IMR-90 (cell line): ENCODE measurements around the gene DAP3. TPM values are rescaled to one million over a fixed set of nuclear protein-coding genes. Genes with fewer than 3 reads are reported as not detected.

Source experiments
- ATAC-seq: fragments of 200-7000 bp; cut with Tn5 transposase; 2 replicates; pipeline ENCODE4 v1.9.1; 2020; ENCODE audit warnings: low read depth, mild to moderate bottlenecking, moderate library complexity
- BruUV-seq: library from RNA; stranded (reverse); fragments of 400-500 nt; replicated peaks from 2 replicates; lab custom pipeline; 2021; lab: Mats Ljungman, UMichigan
- CTCF ChIA-PET: fragments of 300-600 bp; formaldehyde crosslinking; extraction: SDS; loops from one replicate; lab custom pipeline; 2021; ENCODE audit warnings: antibody characterized with exemption; lab: Yijun Ruan, JAX
- POLR2A ChIA-PET: fragments of 300-600 bp; sonication (Branson Sonifier 250); formaldehyde crosslinking; loops from one replicate; lab custom pipeline; 2022; ENCODE audit warnings: antibody characterized with exemption; ENCODE audit not compliant: unreplicated experiment; lab: Charles Lee
- DNase-seq: peaks from one replicate; pipeline ENCODE4 v3.0.0; 2013
- H2AFZ ChIP-seq: replicated peaks from 2 replicates; pipeline ENCODE3; 2013; ENCODE audit warnings: low read length, mild to moderate bottlenecking; ENCODE audit not compliant: poor library complexity
- H2AK5ac ChIP-seq: 2 replicates; pipeline ENCODE4 v1.6.1; 2013; ENCODE audit warnings: low read depth, low read length, inconsistent platforms
- H2AK9ac ChIP-seq: replicated peaks from 2 replicates; pipeline ENCODE3; 2013; ENCODE audit warnings: mild to moderate bottlenecking, low read depth, low read length, moderate library complexity; ENCODE audit not compliant: poor library complexity
- H2BK120ac ChIP-seq: 2 replicates; pipeline ENCODE4 v1.6.1; 2013; ENCODE audit warnings: low read depth, low read length, inconsistent platforms
- H2BK15ac ChIP-seq: 3 replicates; pipeline ENCODE4 v1.6.1; 2013; ENCODE audit warnings: low read depth, low read length, inconsistent platforms
- H2BK20ac ChIP-seq: 2 replicates; pipeline ENCODE4 v1.6.1; 2013; ENCODE audit warnings: low read depth, mild to moderate bottlenecking, inconsistent platforms, low read length, moderate library complexity
- H2BK5ac ChIP-seq: 2 replicates; pipeline ENCODE4 v1.6.1; 2013; ENCODE audit warnings: mild to moderate bottlenecking, low read depth, low read length, inconsistent platforms; ENCODE audit not compliant: poor library complexity, severe bottlenecking
- H3K14ac ChIP-seq: replicated peaks from 2 replicates; pipeline ENCODE4 v1.6.1; 2013; ENCODE audit warnings: low read depth, low read length, inconsistent platforms
- H3K18ac ChIP-seq: 2 replicates; pipeline ENCODE4 v1.6.1; 2013; ENCODE audit warnings: low read depth, low read length, control low read depth
- H3K23ac ChIP-seq: 2 replicates; pipeline ENCODE4 v1.6.1; 2013; ENCODE audit warnings: low read depth, low read length, inconsistent platforms
- H3K27ac ChIP-seq: 2 replicates; pipeline ENCODE4 v1.5.1; 2013; ENCODE audit warnings: mild to moderate bottlenecking, control low read depth, low read length; ENCODE audit not compliant: insufficient read depth
- H3K27me3 ChIP-seq: 2 replicates; pipeline ENCODE4 v1.6.1; 2013; ENCODE audit warnings: low read length; ENCODE audit not compliant: control insufficient read depth, insufficient read depth
- H3K36me3 ChIP-seq: 2 replicates; pipeline ENCODE4 v1.6.1; 2013; ENCODE audit warnings: low read length, mixed read lengths; ENCODE audit not compliant: control insufficient read depth, insufficient read depth
- H3K4ac ChIP-seq: 2 replicates; pipeline ENCODE4 v1.6.1; 2013; ENCODE audit warnings: low read depth, low read length, inconsistent platforms
- H3K4me1 ChIP-seq: 2 replicates; pipeline ENCODE4 v1.6.1; 2013; ENCODE audit warnings: low read length, mixed read lengths; ENCODE audit not compliant: control insufficient read depth, insufficient read depth
- H3K4me2 ChIP-seq: 2 replicates; pipeline ENCODE4 v1.6.1; 2013; ENCODE audit warnings: low read depth, mild to moderate bottlenecking, control low read depth, low read length, moderate library complexity
- H3K4me3 ChIP-seq: 2 replicates; pipeline ENCODE4 v1.5.1; 2013; ENCODE audit warnings: low read depth, mild to moderate bottlenecking, control low read depth, low read length, moderate library complexity; ENCODE audit not compliant: insufficient read depth
- H3K56ac ChIP-seq: 2 replicates; pipeline ENCODE4 v1.6.1; 2013; ENCODE audit warnings: low read length, inconsistent platforms; ENCODE audit not compliant: insufficient read depth; ENCODE audit errors: extremely low read depth
- H3K79me1 ChIP-seq, 2 experiments: 2 replicates each; pipeline ENCODE4 v1.6.1; 2013; ENCODE audit warnings: low read length in 2 of 2, inconsistent platforms in 1 of 2, low read depth in 1 of 2
- H3K9ac ChIP-seq: 2 replicates; pipeline ENCODE4 v1.6.1; 2013; ENCODE audit warnings: low read depth, low read length, control low read depth
- H3K9me1 ChIP-seq: 2 replicates; pipeline ENCODE4 v1.6.1; 2013; ENCODE audit warnings: low read length, inconsistent platforms; ENCODE audit not compliant: insufficient read depth
- H3K9me3 ChIP-seq: 2 replicates; pipeline ENCODE4 v1.6.1; 2013; ENCODE audit warnings: low read length; ENCODE audit not compliant: control insufficient read depth, insufficient read depth
- H4K20me1 ChIP-seq: 2 replicates; pipeline ENCODE4 v1.6.1; 2013; ENCODE audit warnings: low read length, inconsistent platforms; ENCODE audit not compliant: insufficient read depth
- H4K5ac ChIP-seq: 2 replicates; pipeline ENCODE4 v1.6.1; 2013; ENCODE audit warnings: mild to moderate bottlenecking, low read depth, low read length, control low read depth
- H4K8ac ChIP-seq, 2 experiments: 2 replicates each; pipeline ENCODE4 v1.6.1; 2013; ENCODE audit warnings: low read depth in 2 of 2, low read length in 2 of 2, control low read depth in 1 of 2, inconsistent platforms in 1 of 2
- H4K91ac ChIP-seq: 2 replicates; pipeline ENCODE4 v1.6.1; 2013; ENCODE audit warnings: low read depth, low read length, inconsistent platforms; ENCODE audit not compliant: insufficient read depth
- BHLHE40 ChIP-seq: fragments of 150-350 bp; IDR thresholded peaks from 2 replicates; pipeline ENCODE4 v1.6.1; 2016; ENCODE audit warnings: mild to moderate bottlenecking, low read depth, low read length
- CEBPB ChIP-seq: IDR thresholded peaks from 2 replicates; pipeline ENCODE4 v1.6.1; 2012; ENCODE audit warnings: low read depth, low read length, improper control_type of control experiment
- CHD1 ChIP-seq: IDR thresholded peaks from 2 replicates; pipeline ENCODE4 v1.6.1; 2012; ENCODE audit warnings: low read depth, low read length, improper control_type of control experiment
- CTCF ChIP-seq: conservative IDR thresholded peaks from 2 replicates; pipeline ENCODE4 v1.5.1; 2012; ENCODE audit warnings: mild to moderate bottlenecking, low read depth, low read length, improper control_type of control experiment
- ELK1 ChIP-seq: fragments of 150-350 bp; IDR thresholded peaks from 2 replicates; pipeline ENCODE4 v1.6.1; 2016; ENCODE audit warnings: low read depth, mild to moderate bottlenecking, low read length, moderate library complexity, borderline replicate concordance
- FOS ChIP-seq: fragments of 150-350 bp; IDR thresholded peaks from 2 replicates; pipeline ENCODE4 v1.6.1; 2016; ENCODE audit warnings: low read depth, low read length
- MAFK ChIP-seq: IDR thresholded peaks from 2 replicates; pipeline ENCODE4 v1.6.1; 2012; ENCODE audit warnings: low read depth, low read length, improper control_type of control experiment
- MAZ ChIP-seq: IDR thresholded peaks from 2 replicates; pipeline ENCODE4 v1.6.1; 2012; ENCODE audit warnings: low read depth, mild to moderate bottlenecking, low read length, improper control_type of control experiment, moderate library complexity, borderline replicate concordance
- MXI1 ChIP-seq: IDR thresholded peaks from 2 replicates; pipeline ENCODE4 v1.6.1; 2012; ENCODE audit warnings: low read depth, mild to moderate bottlenecking, low read length, moderate library complexity, borderline replicate concordance
- NFE2L2 ChIP-seq: fragments of 150-350 bp; IDR thresholded peaks from 2 replicates; pipeline ENCODE4 v1.6.1; 2016; ENCODE audit warnings: low read depth, mild to moderate bottlenecking, low read length
- POLR2A ChIP-seq: IDR thresholded peaks from 2 replicates; pipeline ENCODE4 v1.6.1; 2012; ENCODE audit warnings: mild to moderate bottlenecking, low read depth, low read length
- RAD21 ChIP-seq: IDR thresholded peaks from 2 replicates; pipeline ENCODE4 v1.6.1; 2012; ENCODE audit warnings: low read length, improper control_type of control experiment
- RCOR1 ChIP-seq: IDR thresholded peaks from 2 replicates; pipeline ENCODE4 v1.6.1; 2012; ENCODE audit warnings: mild to moderate bottlenecking, low read length, improper control_type of control experiment; ENCODE audit not compliant: insufficient replicate concordance
- RFX5 ChIP-seq: IDR thresholded peaks from 2 replicates; pipeline ENCODE4 v1.8.0; 2012; ENCODE audit warnings: low read depth, mild to moderate bottlenecking, low read length, moderate library complexity
- SMC3 ChIP-seq: fragments of 150-350 bp; IDR thresholded peaks from 2 replicates; pipeline ENCODE4 v1.6.1; 2016; ENCODE audit warnings: low read depth, mild to moderate bottlenecking, antibody characterized with exemption, low read length, moderate library complexity
- USF2 ChIP-seq: fragments of 150-350 bp; IDR thresholded peaks from 2 replicates; pipeline ENCODE4 v1.6.1; 2017; ENCODE audit warnings: mild to moderate bottlenecking, antibody characterized with exemption, low read length, low read depth
- WGBS, 2 experiments: methylation state at CpG; one replicate each; pipeline versions ENCODE4 v1.1.5 to v1.1.7; 2013; ENCODE audit warnings: missing lambda C conversion rate in 2 of 2; ENCODE audit not compliant: insufficient read length in 1 of 2; ENCODE audit errors: extremely low coverage in 2 of 2; 5-methylcytosine and 5-hydroxymethylcytosine counted together
- dilution Hi-C: fragments of 300-500 bp; cut with HindIII; formaldehyde crosslinking; loops from one replicate; pipeline ENCODE4 v1.14.3; 2018; ENCODE audit warnings: low sequenced_read_pairs; ENCODE audit not compliant: unreplicated experiment
- in situ Hi-C: fragments of 300-500 bp; cut with MboI; formaldehyde crosslinking; loops from 3 replicates; pipeline ENCODE4 v1.14.3; 2019; ENCODE audit warnings: low sequenced_read_pairs, inconsistent platforms, mixed read lengths
- intact Hi-C: fragments of 100-400 bp; cut with micrococcal nuclease; formaldehyde crosslinking; loops from 2 replicates; pipeline ENCODE4 v1.10.0; 2022
- polyA plus RNA-seq, 3 experiments: library from polyadenylated mRNA; depleted of rRNA; stranded (reverse); fragments of >200 nt; gene quantifications; 2 replicates each; pipeline ENCODE4 v1.2.3, GENCODE V29; 2012; ENCODE audit warnings: low replicate concordance in 1 of 3
- total RNA-seq: library from RNA; depleted of rRNA; stranded (reverse); fragments of >200 nt; gene quantifications from 2 replicates; pipeline ENCODE4 v1.2.3, GENCODE V29; 2012

The DAP3 gene
- total and polyA plus RNA-seq, 2 of the 4 experiments (the other 2 are of a cell fraction) = 48.6 to 126 TPM

- Histone ChIP-seq H3K14ac (no peak overlapping the region), H4K20me1 (peaks cover 27% of the 10 kb centered on the region), H3K36me3 (peaks cover 42% of the 10 kb centered on the region), H2BK15ac (no peak overlapping the region), H3K56ac (no peak overlapping the region), H3K27ac (no peak overlapping the region), H3K18ac (no peak overlapping the region), H3K4ac (no peak overlapping the region), H3K4me2 (no peak overlapping the region), H3K4me3 (no peak overlapping the region), H2BK20ac (no peak overlapping the region), H3K9ac (no peak overlapping the region), H2BK120ac (no peak overlapping the region), H4K5ac (no peak overlapping the region), H2AFZ (no peak overlapping the region), H4K91ac (no peak overlapping the region), H3K27me3 (no peaks in the 10 kb centered on the region), H2AK5ac (no peak overlapping the region), H3K9me1 (peaks cover 2% of the 10 kb centered on the region; the same call in 1 of the 2 replicates), H3K9me3 (no peaks in the 10 kb centered on the region), H2BK5ac (no peak overlapping the region), H3K4me1 (no peaks in the 10 kb centered on the region), H4K8ac (no peak overlapping the region), H2AK9ac (no peak overlapping the region), H3K79me1 (peaks cover 39 to 40% of the 10 kb centered on the region in 2 experiments), H3K23ac (no peak overlapping the region)
- no peak for TF ChIP-seq MAZ
- TF ChIP-seq CHD1 = no peak
- TF ChIP-seq CEBPB = no peak
- TF ChIP-seq BHLHE40 = no peak
- TF ChIP-seq NFE2L2 = no peak
- no peak for TF ChIP-seq SMC3
- no peak for TF ChIP-seq FOS
- TF ChIP-seq RAD21 = no peak
- TF ChIP-seq POLR2A = no peak
- no peak for TF ChIP-seq MXI1
- TF ChIP-seq ELK1 = no peak
- TF ChIP-seq RCOR1 = no peak
- TF ChIP-seq MAFK = no peak
- TF ChIP-seq CTCF = no peak
- no peak for TF ChIP-seq RFX5
- no peak for TF ChIP-seq USF2
- dilution Hi-C loops = no loop called here
- intact Hi-C loops = no loop called here
- in situ Hi-C loops = no loop called here
- ATAC-seq (no peak), DNase-seq (no peak)
- no TSS peak for BruUV-seq
- WGBS, 2 experiments = no CpG with 5 or more reads among the region's 4 CpGs
- POLR2A ChIA-PET = no interaction called here
- CTCF ChIA-PET = no interaction called here
These were observed 10.9 kb upstream of the DAP3 start for GRCh38 chr1:155678027-155678426.
